ENCODE data around the gene WDR72. TPM values are rescaled to one million over a fixed set of nuclear protein-coding genes. Genes with fewer than 3 reads are reported as not detected.

The WDR72 gene
- total RNA-seq, result not detected
- polyA plus RNA-seq, result not detected
- total RNA-seq, result 0.54 reads per million

DNA sequence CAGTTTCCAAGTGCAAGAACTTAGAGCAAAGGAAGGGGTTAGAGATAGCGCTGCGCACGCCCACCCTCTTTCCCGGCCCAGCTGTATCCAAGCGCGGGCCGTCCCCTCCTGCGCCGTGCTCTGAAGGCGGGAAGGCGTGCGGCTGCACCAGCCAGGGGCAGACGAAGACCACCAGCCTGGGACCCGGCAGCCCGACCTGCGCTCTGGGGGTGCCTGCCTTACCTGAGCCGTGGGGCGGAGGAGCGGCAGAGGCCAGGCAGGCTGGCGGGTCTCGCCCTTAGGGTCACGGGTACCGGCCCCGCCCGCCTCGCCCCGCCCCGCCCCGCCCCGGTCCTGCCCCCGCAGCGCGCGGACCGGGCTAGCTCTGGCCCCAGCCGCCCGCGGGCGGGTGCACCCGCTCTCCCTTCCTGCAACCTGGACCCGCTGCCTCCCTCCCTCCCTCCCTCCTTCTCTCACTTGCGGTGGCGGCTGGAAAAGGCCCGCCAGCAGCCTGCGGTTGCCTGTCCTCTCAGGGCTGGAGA, at the start of gene WDR72:
WDR72 (minus strand) TSS at position 253 of the 521 bp plus-strand sequence. CDS start 26,514 bp downstream, outside the sequence.
- H3K36me3 Mint-ChIP-seq, result peaks cover 0 to 5% (median 0%) of the 10 kb centered on the region in 5 donors
- no peaks in the 10 kb centered on the region for H3K36me3 ChIP-seq (ENCODE audit: control insufficient read depth in 2 of 3, insufficient read depth in 3 of 3, low read length in 3 of 3)
- peaks cover 35 to 61% (median 48%) of the 10 kb centered on the region in 5 donors for H3K27me3 Mint-ChIP-seq
- no peak within 1 kb of the TSS for H3K27ac Mint-ChIP-seq
- ChIA-PET POLR2A (no interaction called here), CTCF (no interaction called here)
- H3K4me3 Mint-ChIP-seq, result peak within 1 kb of the TSS in 1 of 10 donors; percentile 47
- intact Hi-C loops (cut with micrococcal nuclease), result no loop called here
- DNase-seq, result no peak
- no peaks in the 10 kb centered on the region for H3K9me3 ChIP-seq (ENCODE audit: control insufficient read depth in 2 of 3, low read length in 3 of 3)
- H3K27me3 ChIP-seq (ENCODE audit: control insufficient read depth in 2 of 2, insufficient read depth in 2 of 2, low read length in 2 of 2), result no peaks in the 10 kb centered on the region
- H3K4me1 Mint-ChIP-seq, result peaks cover 0 to 3% (median 0%) of the 10 kb centered on the region in 7 donors
- H3K27ac ChIP-seq (ENCODE audit: low read depth, low read length), result no peak within 1 kb of the TSS
- H3K4me3 ChIP-seq (ENCODE audit: low read length), result no peak within 1 kb of the TSS
- ATAC-seq, result no peak
- peaks cover 0 to 21% (median 9%) of the 10 kb centered on the region in 11 donors for H3K9me3 Mint-ChIP-seq
- no peaks in the 10 kb centered on the region for H3K4me1 ChIP-seq (ENCODE audit: control insufficient read depth in 2 of 2, insufficient read depth in 2 of 2, low read length in 2 of 2)

DNA sequence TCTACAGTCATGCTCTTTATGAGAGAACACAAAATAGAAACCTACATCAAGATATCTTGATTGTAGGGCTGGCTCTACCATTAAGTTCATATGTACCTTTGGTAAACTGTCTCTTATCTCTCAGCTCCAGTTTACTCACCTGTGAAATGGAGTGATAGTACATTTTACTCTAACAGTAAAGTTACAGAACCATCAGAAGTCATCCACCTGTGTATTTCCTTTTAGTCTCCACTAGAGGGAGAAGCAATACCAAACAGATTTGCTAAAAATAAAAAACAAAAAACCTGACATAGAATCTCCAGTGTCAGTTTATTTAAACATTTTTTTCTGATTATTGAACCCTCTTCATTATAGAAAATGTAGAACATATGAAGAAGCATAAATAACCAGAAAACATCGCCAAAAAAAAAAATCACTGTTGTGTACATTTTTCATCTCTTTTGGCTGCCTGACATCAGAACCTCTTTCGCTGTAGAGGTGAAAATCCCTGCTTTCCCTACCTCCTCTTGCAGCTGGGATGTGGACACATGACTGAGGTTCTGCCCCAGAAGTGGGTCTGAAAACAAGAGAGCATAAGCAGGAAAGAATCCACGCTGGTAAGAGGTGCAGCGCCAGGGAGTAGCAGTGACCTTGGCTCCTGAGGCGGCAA, 48.7 kb upstream of the WDR72 start:
- CTCF ChIA-PET, result no interaction called here
- H3K27me3 ChIP-seq (ENCODE audit: control insufficient read depth in 2 of 2, insufficient read depth in 2 of 2, low read length in 2 of 2), result no peaks in the 10 kb centered on the region
- peaks cover 0 to 2% (median 0%) of the 10 kb centered on the region in 11 donors for H3K9me3 Mint-ChIP-seq
- no peaks in the 10 kb centered on the region for H3K36me3 ChIP-seq (ENCODE audit: control insufficient read depth in 2 of 3, insufficient read depth in 3 of 3, low read length in 3 of 3)
- H3K27ac Mint-ChIP-seq, result no peak overlapping the region
- no peak for DNase-seq
- no peaks in the 10 kb centered on the region for H3K36me3 Mint-ChIP-seq
- peaks cover 0 to 16% (median 6%) of the 10 kb centered on the region in 5 donors for H3K27me3 Mint-ChIP-seq
- intact Hi-C loops (cut with micrococcal nuclease), result loop anchor here (5.0 to 10.0 kb wide), 2 partner anchors 1026 to 1487 kb away; no protein-coding TSS in a partner anchor
- no peaks in the 10 kb centered on the region for H3K4me1 ChIP-seq (ENCODE audit: control insufficient read depth in 2 of 2, insufficient read depth in 2 of 2, low read length in 2 of 2)
- ATAC-seq, result no peak
- no peak overlapping the region for H3K27ac ChIP-seq (ENCODE audit: low read depth, low read length)
- no peak overlapping the region for H3K4me3 Mint-ChIP-seq
- H3K4me3 ChIP-seq (ENCODE audit: low read length), result no peak overlapping the region
- H3K9me3 ChIP-seq (ENCODE audit: control insufficient read depth in 2 of 3, low read length in 3 of 3), result no peaks in the 10 kb centered on the region
- peaks cover 0 to 5% (median 0%) of the 10 kb centered on the region in 7 donors for H3K4me1 Mint-ChIP-seq
- POLR2A ChIA-PET, result no interaction called here

DNA sequence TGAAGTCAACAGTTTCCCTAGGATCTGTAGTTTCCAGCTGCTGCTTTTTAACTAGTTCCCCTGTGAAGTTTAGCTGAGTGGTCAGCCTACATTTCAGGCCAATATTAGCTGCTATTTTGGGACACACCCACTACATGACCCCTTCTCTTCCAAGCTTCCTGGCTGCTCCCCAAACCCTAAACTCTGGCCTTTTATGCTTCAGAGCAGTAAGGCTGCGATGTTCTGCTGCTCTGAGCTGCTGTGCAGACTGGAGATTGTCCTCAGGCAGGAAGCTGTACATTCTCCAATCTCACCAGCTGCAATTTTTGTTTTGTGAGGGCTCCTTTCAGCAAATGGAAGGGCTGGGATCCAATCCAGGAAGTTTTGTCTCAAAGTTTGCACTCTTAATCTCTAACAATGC, 48.0 kb upstream of the WDR72 start:
- ChIA-PET CTCF (no interaction called here), POLR2A (no interaction called here)
- DNase-seq, result no peak
- Mint-ChIP-seq H3K27ac (no peak overlapping the region), H3K36me3 (no peaks in the 10 kb centered on the region), H3K4me3 (no peak overlapping the region), H3K4me1 (peaks cover 0 to 5% (median 0%) of the 10 kb centered on the region in 7 donors), H3K27me3 (peaks cover 0 to 12% (median 6%) of the 10 kb centered on the region in 5 donors), H3K9me3 (peaks cover 0 to 2% (median 0%) of the 10 kb centered on the region in 11 donors)
- Histone ChIP-seq H3K9me3 (ENCODE audit: control insufficient read depth in 2 of 3, low read length in 3 of 3) (no peaks in the 10 kb centered on the region), H3K27me3 (ENCODE audit: control insufficient read depth in 2 of 2, insufficient read depth in 2 of 2, low read length in 2 of 2) (no peaks in the 10 kb centered on the region), H3K36me3 (ENCODE audit: control insufficient read depth in 2 of 3, insufficient read depth in 3 of 3, low read length in 3 of 3) (no peaks in the 10 kb centered on the region), H3K4me1 (ENCODE audit: control insufficient read depth in 2 of 2, insufficient read depth in 2 of 2, low read length in 2 of 2) (no peaks in the 10 kb centered on the region), H3K27ac (ENCODE audit: low read depth, low read length) (no peak overlapping the region), H3K4me3 (ENCODE audit: low read length) (no peak overlapping the region)
- no peak for ATAC-seq
- intact Hi-C loops (cut with micrococcal nuclease), result loop anchor here (5.0 to 10.0 kb wide), 2 partner anchors 1025 to 1487 kb away; no protein-coding TSS in a partner anchor

DNA sequence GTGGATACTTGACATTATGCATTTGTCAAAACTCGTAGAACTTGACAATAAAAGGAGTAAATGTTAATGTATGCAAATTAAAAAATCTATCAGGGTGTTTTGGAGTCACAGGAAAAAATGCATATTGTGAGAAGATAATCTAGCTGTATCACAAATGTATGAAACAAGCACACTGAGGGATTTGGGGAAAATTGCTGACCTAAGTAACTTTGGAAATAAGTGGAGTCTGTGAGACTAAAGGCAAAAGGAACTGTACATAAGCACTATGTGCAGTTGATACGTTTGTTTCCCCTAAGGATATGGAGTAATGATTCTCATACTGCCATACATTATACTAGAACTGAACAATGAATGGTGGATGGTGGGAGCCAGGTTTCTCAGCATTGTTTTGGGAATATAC, 43.2 kb upstream of the WDR72 start:
- H3K27me3 Mint-ChIP-seq, result peaks cover 0 to 20% (median 8%) of the 10 kb centered on the region in 5 donors
- H3K4me3 ChIP-seq (ENCODE audit: low read length), result no peak overlapping the region

DNA sequence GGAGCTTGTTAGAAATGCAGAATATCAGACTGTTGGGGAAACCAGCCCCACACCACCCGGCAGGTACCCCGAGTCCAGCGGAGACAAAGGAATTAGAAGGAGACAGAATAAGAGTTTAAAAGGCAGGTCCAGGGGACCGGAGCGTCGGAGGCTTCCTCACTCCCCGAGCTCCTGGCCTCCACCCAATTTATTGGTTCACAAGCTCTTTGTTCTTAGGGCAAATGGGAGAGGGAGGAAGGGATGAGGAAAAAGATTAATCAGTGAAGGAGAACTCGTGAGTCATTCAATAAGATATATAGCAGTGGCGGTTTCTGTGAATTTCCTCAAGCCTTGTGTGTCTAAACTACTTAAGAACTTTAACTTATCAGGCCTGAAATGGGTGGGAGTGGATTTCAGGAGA, 32.1 kb upstream of the WDR72 start:
- no peaks in the 10 kb centered on the region for H3K4me1 Mint-ChIP-seq

More for the DNA sequence above, 43.2 kb upstream of the WDR72 start:
- Histone ChIP-seq H3K9me3 (ENCODE audit: control insufficient read depth in 2 of 3, low read length in 3 of 3) (no peaks in the 10 kb centered on the region), H3K27me3 (ENCODE audit: control insufficient read depth in 2 of 2, insufficient read depth in 2 of 2, low read length in 2 of 2) (no peaks in the 10 kb centered on the region), H3K36me3 (ENCODE audit: control insufficient read depth in 2 of 3, insufficient read depth in 3 of 3, low read length in 3 of 3) (no peaks in the 10 kb centered on the region), H3K4me1 (ENCODE audit: control insufficient read depth in 2 of 2, insufficient read depth in 2 of 2, low read length in 2 of 2) (no peaks in the 10 kb centered on the region), H3K27ac (ENCODE audit: low read depth, low read length) (no peak overlapping the region)
- ChIA-PET CTCF (no interaction called here), POLR2A (no interaction called here)
- Mint-ChIP-seq H3K4me1 (no peaks in the 10 kb centered on the region), H3K36me3 (no peaks in the 10 kb centered on the region), H3K4me3 (no peak overlapping the region), H3K9me3 (peaks cover 0 to 13% (median 0%) of the 10 kb centered on the region in 11 donors), H3K27ac (no peak overlapping the region)
- intact Hi-C loops (cut with micrococcal nuclease), result loop anchor here in 1 of 2 donors (10.0 kb wide), 1 partner anchor 1492 kb away; no protein-coding TSS in a partner anchor
- DNase-seq (no peak), ATAC-seq (no peak)

DNA sequence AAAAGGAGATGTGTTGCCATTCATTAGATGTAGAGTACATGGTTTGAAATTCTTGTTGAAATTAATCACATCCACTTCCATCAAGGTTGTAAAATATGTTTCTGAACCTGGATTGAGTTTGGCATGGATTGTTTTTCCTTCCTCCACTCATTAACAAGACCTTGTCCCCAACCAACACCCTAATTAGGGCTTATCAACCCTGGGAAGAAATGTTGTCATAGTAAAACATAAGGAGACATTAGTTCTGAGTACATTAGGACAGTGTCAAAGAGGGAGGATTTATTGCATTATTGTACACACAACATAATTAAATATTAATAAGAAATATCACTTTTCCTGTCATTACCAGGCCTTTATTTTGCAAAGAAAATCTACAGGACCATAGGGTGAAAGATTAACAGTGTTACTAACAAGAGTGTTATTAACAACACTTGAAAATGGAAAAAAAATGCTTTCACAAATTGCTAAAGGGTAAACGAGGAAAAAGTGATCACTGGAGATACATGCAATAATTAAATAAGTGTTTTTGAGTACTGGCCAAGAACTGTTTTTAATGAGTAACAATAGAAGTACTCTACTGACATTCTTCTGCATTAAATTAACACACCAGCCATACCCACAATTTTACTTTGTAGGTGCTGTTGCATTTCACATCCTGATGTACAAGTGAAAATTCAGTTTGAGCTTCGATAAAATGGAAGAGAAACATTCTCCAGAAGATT, 30.4 kb upstream of the WDR72 start:
- Histone ChIP-seq H3K36me3 (ENCODE audit: control insufficient read depth in 2 of 3, insufficient read depth in 3 of 3, low read length in 3 of 3) (no peaks in the 10 kb centered on the region), H3K4me3 (ENCODE audit: low read length) (no peak overlapping the region), H3K27ac (ENCODE audit: low read depth, low read length) (no peak overlapping the region), H3K27me3 (ENCODE audit: control insufficient read depth in 2 of 2, insufficient read depth in 2 of 2, low read length in 2 of 2) (no peaks in the 10 kb centered on the region), H3K9me3 (ENCODE audit: control insufficient read depth in 2 of 3, low read length in 3 of 3) (no peaks in the 10 kb centered on the region), H3K4me1 (ENCODE audit: control insufficient read depth in 2 of 2, insufficient read depth in 2 of 2, low read length in 2 of 2) (no peaks in the 10 kb centered on the region)
- Mint-ChIP-seq H3K4me3 (no peak overlapping the region), H3K27me3 (peaks cover 0 to 30% (median 9%) of the 10 kb centered on the region in 5 donors), H3K4me1 (no peaks in the 10 kb centered on the region), H3K9me3 (peaks cover 0 to 12% (median 4%) of the 10 kb centered on the region in 11 donors), H3K27ac (no peak overlapping the region), H3K36me3 (no peaks in the 10 kb centered on the region)
- ChIA-PET CTCF (no interaction called here), POLR2A (no interaction called here)
- intact Hi-C loops (cut with micrococcal nuclease), result no loop called here
- DNase-seq (no peak), ATAC-seq (no peak)

More for the DNA sequence above, 32.1 kb upstream of the WDR72 start:
- Mint-ChIP-seq H3K36me3 (no peaks in the 10 kb centered on the region), H3K27me3 (peaks cover 0 to 30% (median 9%) of the 10 kb centered on the region in 5 donors), H3K4me3 (no peak overlapping the region), H3K27ac (no peak overlapping the region), H3K9me3 (peaks cover 0 to 12% (median 3%) of the 10 kb centered on the region in 11 donors)
- intact Hi-C loops (cut with micrococcal nuclease), result no loop called here
- H3K27ac ChIP-seq (ENCODE audit: low read depth, low read length), result no peak overlapping the region
- ChIA-PET POLR2A (no interaction called here), CTCF (no interaction called here)
- no peak for ATAC-seq
- H3K27me3 ChIP-seq (ENCODE audit: control insufficient read depth in 2 of 2, insufficient read depth in 2 of 2, low read length in 2 of 2), result no peaks in the 10 kb centered on the region
- no peak overlapping the region for H3K4me3 ChIP-seq (ENCODE audit: low read length)
- no peak for DNase-seq
- no peaks in the 10 kb centered on the region for H3K4me1 ChIP-seq (ENCODE audit: control insufficient read depth in 2 of 2, insufficient read depth in 2 of 2, low read length in 2 of 2)
- no peaks in the 10 kb centered on the region for H3K36me3 ChIP-seq (ENCODE audit: control insufficient read depth in 2 of 3, insufficient read depth in 3 of 3, low read length in 3 of 3)
- no peaks in the 10 kb centered on the region for H3K9me3 ChIP-seq (ENCODE audit: control insufficient read depth in 2 of 3, low read length in 3 of 3)
